SIG-M5 treated with dmso at 0.1 percent for 504 hours (cell line): ENCODE results near the gene RASL12.
"Not testable (repeated sequence)": the region's sequence is repeated elsewhere in the genome, so short reads cannot be mapped to it uniquely, and the experiment has no call there.

Experiments
- DNase-seq: peaks from one replicate; lab custom pipeline; 2025; ENCODE audit not compliant: unreplicated experiment; lab: John Stamatoyannopoulos, UW

RASL12 gene

DNA sequence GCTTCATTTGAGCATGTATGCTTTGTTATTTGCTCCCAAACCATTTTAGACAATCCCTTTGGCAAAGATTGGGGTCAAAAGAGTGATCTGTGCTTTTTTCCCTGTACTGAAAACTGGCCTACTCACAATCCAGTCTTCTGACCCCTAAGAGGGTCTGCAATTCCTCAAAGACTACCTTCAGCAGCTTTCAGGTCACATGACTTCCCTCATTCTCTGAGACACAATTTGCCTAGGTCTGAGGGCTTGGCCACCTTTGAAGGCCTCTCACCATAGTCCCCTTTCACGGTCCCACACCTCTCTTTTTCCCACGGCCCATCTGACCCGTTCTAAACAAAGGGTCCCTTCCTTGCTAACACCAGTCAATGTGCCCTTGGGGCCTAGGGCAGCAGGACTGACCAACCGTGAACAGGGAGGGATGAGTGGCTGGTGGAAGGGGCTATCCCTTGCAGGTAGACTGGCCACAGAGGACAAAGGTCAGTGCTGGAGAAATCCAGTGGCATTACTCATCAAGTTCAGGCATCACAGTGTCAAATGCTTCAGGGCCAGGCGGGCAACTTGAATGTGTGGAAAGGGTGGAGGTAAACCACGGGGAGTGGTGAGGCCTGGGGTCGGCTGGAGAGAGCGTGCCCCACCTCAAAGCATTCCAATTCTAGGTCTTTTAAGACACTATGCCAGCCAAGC is 10.8 kb downstream of the RASL12 start:
- DNase-seq = peak; percentile 6

DNA sequence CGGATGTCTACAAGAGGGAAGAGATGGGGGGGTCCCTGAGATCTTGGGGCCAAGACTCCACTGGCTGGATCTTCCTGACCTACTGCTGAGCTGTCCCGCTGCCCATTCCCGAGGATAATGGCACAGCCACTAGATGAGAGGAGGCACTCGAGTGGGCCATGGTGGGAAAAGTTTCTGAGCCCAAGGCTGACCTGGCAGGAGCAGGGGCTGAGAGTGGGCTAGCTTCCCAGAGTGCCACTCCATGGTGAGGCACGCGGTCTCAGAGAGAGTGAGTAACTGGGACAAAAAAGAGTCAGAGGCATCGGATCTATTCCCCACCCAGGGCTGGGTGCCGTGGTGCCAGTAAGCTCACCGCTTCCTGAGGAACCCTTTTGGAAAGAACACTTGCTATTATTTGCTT is 11.7 kb downstream of the RASL12 start:
- no peak for DNase-seq

DNA sequence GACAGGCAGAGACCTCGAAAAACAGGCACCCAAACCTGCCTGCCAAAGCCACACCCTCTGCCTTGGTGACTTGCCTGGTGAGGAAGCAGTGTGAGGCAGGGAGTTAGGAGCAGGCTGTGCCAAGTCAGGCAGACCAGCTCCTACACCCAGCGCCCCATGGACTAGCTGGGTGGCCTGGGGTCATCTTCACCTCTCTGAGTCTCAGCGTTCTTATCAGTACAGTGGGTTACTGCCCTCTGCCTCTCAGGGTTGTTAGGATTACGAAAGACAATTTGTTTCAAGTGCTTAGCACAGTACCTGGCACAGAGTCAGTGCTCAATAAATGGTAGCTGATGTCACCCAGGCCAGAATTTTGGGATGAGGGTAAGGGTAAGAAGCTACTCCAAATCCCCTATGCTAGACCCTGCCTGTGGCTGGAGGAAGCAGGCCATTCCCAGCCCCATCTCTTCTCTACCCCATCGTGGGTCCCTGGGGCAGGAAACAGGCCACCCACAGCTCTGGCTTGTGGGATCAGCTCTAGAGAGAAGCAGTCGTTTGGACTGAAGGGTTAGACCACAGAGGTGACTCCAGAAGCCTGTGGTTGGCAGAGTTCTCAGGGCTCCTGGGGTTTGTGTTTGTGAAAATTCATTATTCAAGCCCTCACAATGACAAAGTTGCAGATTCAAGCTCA is 12.5 kb downstream of the RASL12 start:
- DNase-seq = no peak

DNA sequence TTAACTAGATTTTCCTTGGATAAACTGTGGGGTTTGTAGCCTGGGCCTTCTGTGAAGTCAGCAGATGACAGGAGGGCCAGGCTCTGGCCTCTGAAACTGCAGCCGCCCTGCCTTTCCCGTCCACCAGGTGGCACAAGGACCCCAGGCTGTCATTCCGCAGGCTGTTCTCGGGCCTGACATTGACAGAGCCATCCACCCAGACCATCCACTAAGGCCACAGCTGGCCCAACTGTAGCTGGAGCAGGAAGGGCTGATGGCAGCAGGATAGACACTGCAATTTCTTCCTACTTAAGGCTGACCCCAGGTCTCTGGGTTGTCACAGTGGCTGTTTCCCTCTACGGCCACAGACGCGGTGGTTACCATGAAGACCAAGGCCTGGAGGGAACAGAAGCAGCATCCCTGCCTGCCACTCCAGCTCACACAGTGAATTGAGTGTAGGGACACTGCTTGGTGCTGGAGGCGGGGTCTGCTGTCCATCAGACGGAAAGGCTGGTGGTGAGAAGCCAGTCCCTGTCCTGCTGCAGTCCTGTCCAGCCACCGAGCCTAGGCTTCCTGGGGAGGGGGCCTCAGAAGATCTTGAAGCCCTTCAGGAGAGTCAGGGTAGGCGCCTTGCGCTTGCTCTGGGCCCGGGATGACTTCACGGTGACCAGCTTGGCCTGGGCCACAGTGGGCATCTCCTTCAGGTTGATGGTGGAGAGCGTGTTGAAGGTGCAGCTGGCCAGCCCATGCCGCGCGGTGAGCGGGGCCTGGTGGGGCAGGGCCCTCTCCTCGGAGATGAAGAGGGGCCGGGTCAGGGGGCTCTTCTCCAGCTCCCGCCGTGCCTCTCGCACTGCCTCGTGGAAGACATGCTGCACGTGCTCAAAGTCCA is 13.2 kb downstream of the RASL12 start:
- DNase-seq = peak; percentile 34

DNA sequence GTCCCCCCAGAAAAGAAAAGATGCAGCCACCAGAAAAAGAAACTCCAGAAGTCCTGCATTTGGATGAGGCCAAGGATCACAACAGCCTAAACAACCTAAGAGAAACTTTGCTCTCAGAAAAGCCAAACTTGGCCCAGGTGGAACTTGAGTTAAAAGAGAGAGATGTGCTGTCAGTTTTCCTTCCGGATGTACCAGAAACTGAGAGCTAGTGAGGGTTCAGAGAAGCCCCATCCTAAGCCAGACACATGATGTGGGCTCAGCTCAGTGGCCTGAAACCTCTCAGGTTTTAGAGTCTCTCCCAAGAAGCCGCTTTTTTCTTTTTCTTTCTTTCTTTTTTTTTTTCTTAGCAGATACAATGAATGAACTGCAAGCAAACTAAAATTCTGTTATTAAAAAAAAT is 14.8 kb downstream of the RASL12 start:
- no peak for DNase-seq

DNA sequence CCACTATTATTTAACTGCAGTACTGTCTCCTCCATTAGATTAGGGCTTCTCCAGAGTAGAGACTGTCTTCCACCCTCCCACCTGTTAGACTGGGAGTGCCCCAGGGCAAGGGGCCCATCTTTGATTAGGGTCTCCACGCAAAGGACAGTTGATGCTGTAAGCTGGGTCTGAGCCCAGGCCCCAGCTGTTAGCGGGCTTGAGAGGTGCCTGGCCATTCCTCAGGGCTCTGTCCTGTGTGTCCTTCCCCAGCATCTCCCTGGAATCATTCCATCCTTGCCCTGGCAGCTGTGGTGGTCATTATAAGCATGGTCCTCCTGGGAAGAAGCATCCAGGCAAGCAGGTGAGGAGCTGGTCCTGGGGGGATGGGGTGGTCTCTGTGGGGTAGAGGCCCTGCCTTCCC is 16.5 kb downstream of the RASL12 start:
- no peak for DNase-seq

DNA sequence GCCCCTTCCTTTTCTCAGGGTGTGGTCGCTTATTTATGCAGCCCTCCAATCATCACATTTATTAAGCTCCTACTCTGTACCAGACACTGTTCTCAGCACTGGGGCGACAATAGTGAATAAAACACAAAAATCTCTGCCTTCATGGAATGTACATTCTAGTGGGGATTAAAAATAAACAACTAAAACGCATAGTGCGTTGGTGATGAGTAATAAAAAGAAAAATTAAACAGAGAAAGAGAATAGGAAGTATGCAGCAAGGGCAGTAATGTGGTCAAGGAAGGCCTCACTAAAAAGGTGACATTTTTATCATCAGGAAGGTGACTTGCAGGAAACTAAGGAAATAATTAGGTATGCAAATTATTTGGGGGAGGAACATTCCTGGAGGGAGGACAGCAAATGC is 17.5 kb downstream of the RASL12 start:
- no peak for DNase-seq

DNA sequence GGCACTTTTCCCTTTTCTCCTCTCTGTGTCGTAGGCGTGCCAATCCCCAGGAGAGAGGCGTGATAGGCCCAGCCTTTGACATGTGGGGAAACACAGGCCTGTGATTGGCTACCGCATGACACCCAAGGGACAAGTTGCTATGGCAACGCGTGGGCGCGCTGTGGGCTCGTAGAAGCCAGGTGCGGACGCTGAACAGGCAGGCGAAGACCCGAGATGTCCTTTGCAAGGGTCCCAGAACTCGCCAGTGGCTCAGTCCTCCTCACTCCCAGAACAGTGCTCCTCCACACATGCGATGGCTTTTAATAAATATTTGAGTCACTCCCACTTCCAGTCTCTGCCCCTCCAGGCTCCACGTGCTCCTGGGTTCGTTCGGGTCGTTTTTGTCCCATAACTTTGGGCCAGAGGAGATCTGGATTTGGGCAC is 18.4 kb downstream of the RASL12 start:
- DNase-seq = peak; percentile 86

DNA sequence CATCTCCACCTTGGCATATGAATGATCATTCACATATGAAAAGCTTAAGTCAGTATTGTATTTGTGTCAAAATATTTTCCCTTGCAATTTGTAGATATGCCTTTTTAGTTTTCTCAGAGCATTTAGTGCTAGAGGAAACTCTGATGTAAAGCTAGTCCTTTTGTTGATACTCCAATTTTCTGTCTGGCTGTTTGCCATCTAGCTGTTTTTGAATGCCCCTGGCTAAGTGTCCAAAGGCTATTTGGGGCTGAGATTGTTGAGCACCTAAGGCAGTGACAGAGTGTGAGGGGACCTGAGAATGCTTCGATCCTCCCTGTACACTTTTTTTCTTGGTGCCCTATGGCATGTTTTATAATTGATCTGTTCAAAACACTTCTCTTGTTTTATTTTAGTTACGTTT is 19.6 kb downstream of the RASL12 start:
- DNase-seq = no peak

DNA sequence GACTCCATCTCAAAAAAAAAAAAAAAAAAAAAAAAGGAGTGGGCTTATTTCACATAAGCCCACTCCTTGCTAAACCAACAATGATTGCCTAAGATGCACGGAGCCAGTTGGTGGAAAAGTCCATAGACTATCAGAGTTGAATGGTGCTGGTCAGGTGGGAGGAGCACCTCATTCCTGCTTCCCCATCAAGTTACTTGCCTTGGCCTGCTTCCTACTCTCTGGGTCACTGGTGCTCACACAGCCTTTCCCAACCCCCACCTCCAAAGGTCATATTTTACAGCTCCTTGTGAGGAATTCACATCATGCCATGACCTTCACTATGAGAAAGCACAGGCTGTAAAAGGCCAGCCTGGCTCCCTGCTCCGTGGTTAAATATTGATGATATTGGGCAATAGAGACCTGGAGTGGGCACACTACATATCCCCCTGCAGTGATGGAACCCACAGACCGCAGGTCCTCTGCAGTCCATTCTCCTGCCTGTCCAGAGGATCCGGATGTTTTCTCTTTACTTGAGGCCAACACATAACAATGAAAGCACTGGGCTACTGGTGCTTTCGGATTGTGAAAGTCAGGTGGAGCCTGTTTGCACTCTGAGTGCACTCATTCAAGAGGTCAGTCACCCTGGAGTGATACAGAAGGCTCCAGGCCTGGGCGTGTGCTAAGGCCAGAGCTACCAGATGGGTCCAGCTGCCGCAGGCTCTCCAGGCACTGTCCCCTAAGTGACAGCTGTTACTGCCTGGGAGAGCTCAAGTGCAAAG is 22.9 kb downstream of the RASL12 start, which contains the start of gene SLC51B:
Gene SLC51B, plus strand, starts transcription at position 664 of the 758 bp plus-strand sequence. CDS start 4,618 bp downstream, outside the sequence.
- peak; percentile 6 for DNase-seq

DNA sequence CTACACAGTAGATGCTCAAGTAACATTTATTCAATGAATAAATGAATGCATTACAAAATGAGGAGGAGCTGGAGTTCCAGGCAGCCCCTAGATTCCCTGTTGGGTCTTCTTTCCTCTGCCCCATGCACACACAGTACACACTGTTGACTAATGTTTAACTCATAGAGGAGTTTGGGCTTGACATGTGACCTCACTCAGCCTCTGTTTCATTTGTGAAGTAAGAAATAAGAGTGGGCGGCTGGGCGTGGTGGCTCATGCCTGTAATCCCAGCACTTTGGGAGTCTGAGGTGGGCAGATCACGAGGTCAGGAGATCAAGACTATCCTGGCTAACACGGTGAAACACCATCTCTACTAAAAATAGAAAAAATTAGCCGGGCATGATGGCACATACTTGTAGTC is 23.6 kb downstream of the RASL12 start:
- not testable (repeated sequence) for DNase-seq

DNA sequence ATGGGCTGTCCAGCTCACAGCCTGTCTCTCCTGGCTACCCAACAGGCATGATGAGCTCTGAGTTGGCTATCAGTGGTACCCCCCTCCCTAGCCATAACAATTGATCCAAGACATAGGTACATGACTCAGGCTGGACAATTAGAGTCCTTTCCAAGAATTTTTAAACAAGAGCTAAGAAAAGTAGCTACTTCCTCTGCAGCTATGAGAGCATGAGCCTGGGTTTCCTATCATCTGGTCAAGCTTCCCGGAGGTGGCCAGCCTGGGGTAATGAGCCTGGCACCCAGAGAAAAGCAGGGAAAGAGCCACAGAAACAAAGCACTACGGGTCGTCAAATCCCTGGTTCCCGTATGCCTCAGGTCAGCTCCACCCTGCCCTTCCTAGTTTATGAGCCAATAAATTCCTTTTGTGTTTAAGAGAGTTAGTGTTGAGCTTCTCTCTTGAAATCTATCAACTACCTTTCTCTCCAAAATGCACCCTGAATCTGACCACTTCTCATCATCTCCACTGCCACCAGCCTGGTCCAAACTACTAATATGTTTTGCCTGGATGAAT is 24.9 kb downstream of the RASL12 start:
- DNase-seq = no peak

DNA sequence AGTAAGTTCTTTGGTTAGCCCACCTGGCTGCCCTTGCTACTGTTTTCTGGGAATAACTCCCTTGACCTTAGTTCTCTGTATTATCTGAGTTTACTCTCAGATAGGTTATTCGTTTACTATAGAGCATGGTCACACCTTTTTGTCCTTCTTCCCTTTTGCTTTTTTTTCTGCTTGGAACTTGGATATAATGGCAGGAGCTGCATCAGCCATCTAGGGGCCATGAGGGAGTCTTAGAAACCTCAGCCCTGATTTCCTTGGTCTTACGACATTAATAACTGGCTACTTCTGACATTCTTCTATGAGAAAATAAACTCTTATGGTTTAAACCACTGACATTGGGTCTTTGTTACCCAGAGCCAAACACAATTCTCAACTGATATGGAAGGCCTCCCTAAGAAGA is 26.0 kb downstream of the RASL12 start:
- DNase-seq = no peak

DNA sequence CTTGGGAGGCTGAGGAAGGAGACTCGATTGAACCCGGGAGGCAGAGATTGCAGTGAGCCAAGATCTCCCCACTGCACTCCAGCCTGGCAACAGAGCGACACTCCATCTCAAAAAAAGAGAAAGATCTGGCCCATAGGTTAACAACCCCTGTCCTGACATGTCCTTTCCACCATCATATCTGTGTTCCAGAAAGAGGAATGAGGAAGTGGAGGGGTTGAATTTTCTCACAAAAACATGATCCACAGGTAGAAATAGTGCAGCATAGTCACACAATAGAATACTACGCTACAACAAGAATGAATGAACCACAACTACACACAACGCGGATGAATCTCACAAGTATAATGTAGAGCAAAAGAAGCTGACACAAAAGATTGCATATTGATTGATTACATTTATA is 27.3 kb downstream of the RASL12 start:
- no peak for DNase-seq

DNA sequence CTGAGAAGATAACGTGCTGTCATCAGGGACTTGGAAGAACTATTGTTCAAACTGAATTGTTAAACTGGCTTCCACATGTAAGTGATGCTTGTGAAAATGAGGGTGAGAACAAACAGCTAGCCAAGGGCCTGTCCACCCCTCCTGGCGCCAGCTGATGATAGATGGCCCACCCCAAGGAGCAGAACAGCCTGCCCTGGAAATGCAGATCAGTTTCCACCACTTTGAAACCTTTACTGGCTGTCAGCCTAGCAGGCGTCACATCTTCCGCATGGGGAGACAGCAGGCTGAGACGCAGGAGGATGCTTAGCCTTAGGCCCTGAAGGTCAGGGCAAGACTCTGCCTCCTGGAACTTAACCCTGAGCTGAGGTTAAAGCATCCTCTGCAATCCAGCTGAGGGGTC is 29.0 kb downstream of the RASL12 start:
- DNase-seq = no peak

DNA sequence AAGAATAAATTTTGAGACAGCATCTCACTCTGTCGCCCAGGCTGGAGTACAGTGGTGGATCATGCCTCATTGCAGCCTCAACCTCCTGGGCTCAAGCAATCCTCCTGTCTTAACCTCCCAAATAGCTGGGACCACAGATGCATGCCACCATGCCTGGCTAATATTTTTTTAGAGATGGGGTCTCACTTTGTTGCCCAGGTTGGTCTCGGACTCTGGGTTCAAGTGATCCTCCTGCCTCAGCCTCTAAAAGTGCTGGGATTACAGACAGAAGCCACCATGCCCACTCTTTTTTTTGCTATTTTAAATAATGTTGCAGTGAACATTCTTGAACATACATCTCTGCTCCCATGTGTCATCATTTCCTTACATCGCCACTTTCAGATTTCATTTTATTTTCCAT is 29.4 kb downstream of the RASL12 start:
- DNase-seq = no peak

DNA sequence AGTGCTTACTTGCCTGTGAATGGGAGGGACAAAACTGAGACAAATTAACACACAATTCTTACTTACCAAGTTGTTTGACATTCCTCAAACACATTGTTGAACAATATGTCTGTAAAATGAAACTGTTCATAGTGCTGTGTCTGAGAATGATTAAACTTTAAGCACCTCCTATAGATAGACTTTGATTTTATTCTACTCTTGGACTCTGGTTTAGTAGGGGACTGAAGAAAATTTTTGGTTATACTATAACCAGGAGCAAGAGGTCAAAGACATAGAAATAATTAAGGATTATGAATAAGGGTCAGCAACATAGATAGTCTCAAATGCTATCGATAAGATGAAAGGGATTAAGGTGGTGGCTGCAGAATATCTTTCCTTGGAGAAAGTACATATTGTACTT is 30.5 kb downstream of the RASL12 start:
- no peak for DNase-seq

DNA sequence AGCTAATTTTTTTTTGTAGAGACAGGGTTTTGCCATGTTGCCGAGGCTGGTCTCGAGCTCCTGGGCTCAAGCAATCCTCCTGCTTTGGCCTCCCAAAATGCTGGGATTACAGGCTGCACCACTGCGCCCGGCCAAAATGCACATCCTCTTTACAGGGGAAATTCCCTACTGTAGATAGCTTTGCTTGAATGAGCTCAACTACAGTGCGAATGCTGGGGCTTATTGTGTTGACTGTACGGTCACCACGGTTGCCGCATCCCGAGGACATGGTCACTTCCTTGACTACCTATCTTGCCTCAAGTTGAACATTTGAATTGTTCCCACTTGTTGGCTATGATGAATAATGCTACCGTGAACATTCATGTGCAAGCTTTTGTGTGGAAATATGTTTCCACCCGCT is 33.1 kb downstream of the RASL12 start:
- DNase-seq = no peak

DNA sequence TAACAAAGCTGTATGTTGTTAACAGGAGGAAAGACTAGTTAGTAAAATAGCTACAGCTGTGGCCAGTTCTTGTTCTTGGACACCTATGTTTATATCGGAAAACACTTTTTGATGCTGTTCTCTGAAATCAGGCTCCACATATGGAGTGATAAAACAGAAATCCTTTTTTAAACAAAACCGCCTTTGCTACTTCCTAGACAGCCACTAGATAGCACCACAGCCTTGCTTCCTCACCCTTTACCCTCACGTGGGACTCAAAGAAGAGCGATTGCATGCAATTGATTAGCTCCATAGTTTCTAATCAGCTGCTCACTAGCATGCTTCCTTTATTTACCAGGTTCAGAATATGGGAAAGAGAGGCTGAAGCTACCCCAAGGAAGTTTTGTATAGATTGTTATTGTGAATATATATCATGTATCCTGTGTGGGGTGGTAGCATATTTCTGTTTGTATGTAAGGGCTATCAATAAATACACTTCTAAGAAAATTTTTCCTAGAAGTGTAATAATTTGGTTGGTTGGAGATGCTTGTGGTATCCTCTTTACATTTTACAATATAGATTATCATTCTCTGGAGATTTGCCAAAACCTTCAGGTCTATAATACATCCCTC is 34.0 kb downstream of the RASL12 start:
- peak; percentile 68 for DNase-seq

DNA sequence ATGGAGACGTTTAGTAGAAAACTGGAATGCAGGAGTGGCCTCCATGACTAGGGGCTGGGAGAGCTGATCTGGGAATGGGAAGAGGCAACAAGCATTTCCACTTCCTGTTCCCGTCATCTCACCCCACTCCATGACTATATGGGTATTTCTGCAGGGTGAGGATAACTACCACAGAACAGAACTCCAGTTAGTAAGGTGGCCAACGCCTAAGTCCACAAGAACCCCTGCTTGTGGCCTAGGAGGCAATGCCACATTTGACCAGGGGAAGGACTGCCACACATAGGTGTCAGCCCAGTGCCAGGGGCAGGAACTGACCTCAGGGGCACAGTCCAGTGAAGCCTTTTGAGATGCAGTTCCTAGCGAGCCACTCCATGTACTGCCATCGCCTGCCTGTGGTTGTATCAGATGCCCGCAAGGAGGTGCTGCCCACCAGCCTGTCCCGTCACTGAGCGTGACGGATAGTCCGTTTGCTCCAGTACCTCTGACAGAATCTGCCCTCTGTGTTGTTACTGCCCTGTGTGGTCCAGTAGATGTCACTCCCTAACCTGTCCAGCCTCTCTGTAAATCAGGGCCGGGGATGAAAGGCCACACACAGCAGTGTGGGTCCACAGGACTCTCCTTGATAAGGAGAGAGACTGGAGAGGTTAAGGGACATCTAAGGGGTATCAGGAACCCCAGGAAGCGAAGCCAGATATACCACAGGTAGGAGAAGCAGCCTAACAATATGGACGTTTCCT is 34.8 kb downstream of the RASL12 start:
- no peak for DNase-seq
